H54 (cell line): ENCODE measurements around the gene CEP112.
A peak's percentile ranks its signal among the peaks of the same experiment; 100 is the strongest.
"Not testable (repeated sequence)": the region's sequence is repeated elsewhere in the genome, so short reads cannot be mapped to it uniquely, and the experiment has no call there.

ENCODE experiments used
- DNase-seq: peaks from one replicate; pipeline ENCODE4 v3.0.0; 2011; ENCODE audit warnings: low spot score, mixed read lengths; ENCODE audit not compliant: insufficient read length
- FAIRE-seq: peaks from 3 replicates; lab custom pipeline; 2011; peaks lifted over from hg19 to GRCh38; lab: Jason Lieb, UNC
- POLR2A ChIP-seq: IDR thresholded peaks from 2 replicates; pipeline ENCODE4 v1.6.1; 2011; ENCODE audit warnings: low read depth, mild to moderate bottlenecking, low read length

The CEP112 gene

GRCh38 chr17:65755799-65756198, 436.1 kb downstream of the CEP112 start:
- no peak for DNase-seq
- FAIRE-seq = no peak
- TF ChIP-seq POLR2A = no peak

GRCh38 chr17:65754630-65755029, 437.3 kb downstream of the CEP112 start:
- no peak for TF ChIP-seq POLR2A
- DNase-seq (no peak), FAIRE-seq (no peak)

- no peak for TF ChIP-seq POLR2A
- FAIRE-seq = no peak
Observed at GRCh38 chr17:65754081-65754480, 437.9 kb downstream of the CEP112 start.

GRCh38 chr17:65753348-65753747, 438.6 kb downstream of the CEP112 start:
- TF ChIP-seq POLR2A = no peak
- no peak for FAIRE-seq
- no peak for DNase-seq

More at GRCh38 chr17:65754081-65754480, 437.9 kb downstream of the CEP112 start:
- DNase-seq = no peak

- FAIRE-seq = peak; percentile 20
Observed at GRCh38 chr17:65751263-65751662, 440.7 kb downstream of the CEP112 start.

GRCh38 chr17:65750631-65751115, 441.3 kb downstream of the CEP112 start:
- no peak for TF ChIP-seq POLR2A
- peak; percentile 99 for FAIRE-seq
- peak; percentile 57 for DNase-seq

More at GRCh38 chr17:65751263-65751662, 440.7 kb downstream of the CEP112 start:
- DNase-seq = no peak
- no peak for TF ChIP-seq POLR2A

- FAIRE-seq (no peak), DNase-seq (no peak)
- TF ChIP-seq POLR2A = no peak
Observed at GRCh38 chr17:65750166-65750565, 441.8 kb downstream of the CEP112 start.

GRCh38 chr17:65749479-65749878, 442.5 kb downstream of the CEP112 start:
- TF ChIP-seq POLR2A = no peak
- FAIRE-seq (peak; percentile 85), DNase-seq (peak; percentile 21)

GRCh38 chr17:65745241-65745640, 446.7 kb downstream of the CEP112 start:
- DNase-seq (no peak), FAIRE-seq (peak; percentile 41)
- TF ChIP-seq POLR2A = no peak

- TF ChIP-seq POLR2A = no peak
- DNase-seq (no peak), FAIRE-seq (no peak)
Observed at GRCh38 chr17:65743308-65743655, 448.7 kb downstream of the CEP112 start.

GRCh38 chr17:65742403-65743307, 449.3 kb downstream of the CEP112 start:
- DNase-seq (peak; percentile 49), FAIRE-seq (peak; percentile 100)
- TF ChIP-seq POLR2A = no peak

- FAIRE-seq = no peak
- TF ChIP-seq POLR2A = no peak
- DNase-seq = no peak
Observed at GRCh38 chr17:65741710-65742109, 450.2 kb downstream of the CEP112 start.

- FAIRE-seq (no peak), DNase-seq (no peak)
- no peak for TF ChIP-seq POLR2A
Observed at GRCh38 chr17:65739034-65739433, 452.9 kb downstream of the CEP112 start.

GRCh38 chr17:65737451-65737850, 454.5 kb downstream of the CEP112 start:
- DNase-seq (no peak), FAIRE-seq (peak; percentile 15)
- no peak for TF ChIP-seq POLR2A

GRCh38 chr17:65733314-65733713, 458.6 kb downstream of the CEP112 start:
- no peak for TF ChIP-seq POLR2A
- DNase-seq = no peak
- FAIRE-seq = no peak

- FAIRE-seq, DNase-seq: not testable (repeated sequence)
Observed at GRCh38 chr17:65732667-65733066, 459.3 kb downstream of the CEP112 start.
